ENCODE data around the gene ZNF689. TPM values are rescaled to one million over a fixed set of nuclear protein-coding genes. Genes with fewer than 3 reads are reported as not detected.

The ZNF689 gene
- total and polyA plus RNA-seq, 2 of the 13 experiments (the other 11 are each of a cell fraction or from before 2014, with no cell fraction given) = 9.7 to 19.5 TPM

- TF ChIP-seq, protein P1, sequence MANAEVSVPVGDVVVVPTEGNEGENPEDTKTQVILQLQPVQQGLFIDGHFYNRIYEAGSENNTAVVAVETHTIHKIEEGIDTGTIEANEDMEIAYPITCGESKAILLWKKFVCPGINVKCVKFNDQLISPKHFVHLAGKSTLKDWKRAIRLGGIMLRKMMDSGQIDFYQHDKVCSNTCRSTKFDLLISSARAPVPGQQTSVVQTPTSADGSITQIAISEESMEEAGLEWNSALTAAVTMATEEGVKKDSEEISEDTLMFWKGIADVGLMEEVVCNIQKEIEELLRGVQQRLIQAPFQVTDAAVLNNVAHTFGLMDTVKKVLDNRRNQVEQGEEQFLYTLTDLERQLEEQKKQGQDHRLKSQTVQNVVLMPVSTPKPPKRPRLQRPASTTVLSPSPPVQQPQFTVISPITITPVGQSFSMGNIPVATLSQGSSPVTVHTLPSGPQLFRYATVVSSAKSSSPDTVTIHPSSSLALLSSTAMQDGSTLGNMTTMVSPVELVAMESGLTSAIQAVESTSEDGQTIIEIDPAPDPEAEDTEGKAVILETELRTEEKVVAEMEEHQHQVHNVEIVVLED (CRISPR knock-in tag; IDR thresholded peaks at IDR 0.05; ENCODE audit: borderline replicate concordance) = peak; percentile 89
- TF ChIP-seq SP4 (CRISPR knock-in tag; IDR thresholded peaks at IDR 0.05) (peak; percentile 77), GPN1 (CRISPR knock-in tag; IDR thresholded peaks at IDR 0.05; ENCODE audit: borderline replicate concordance) (peak; percentile 89; the same call in 1 of the 2 replicates), ATF2 (CRISPR knock-in tag; IDR thresholded peaks at IDR 0.05) (peak; percentile 90), ZSCAN20 (CRISPR knock-in tag; IDR thresholded peaks at IDR 0.05; ENCODE audit: borderline replicate concordance) (peak; percentile 94), SP5 (CRISPR knock-in tag; IDR thresholded peaks at IDR 0.05; ENCODE audit: borderline replicate concordance, low read depth) (no peak), NR2F1 (CRISPR knock-in tag; IDR thresholded peaks at IDR 0.05) (peak; percentile 24 to 67; a peak in 3 of 4 replicates), ZNF558 (CRISPR knock-in tag; IDR thresholded peaks at IDR 0.05; ENCODE audit: borderline replicate concordance) (peak; percentile 62; the same call in 1 of the 2 replicates), ZBTB1 (CRISPR knock-in tag; IDR thresholded peaks at IDR 0.05; ENCODE audit: borderline replicate concordance) (peak; percentile 59; the same call in 1 of the 2 replicates), EP300 (IDR thresholded peaks at IDR 0.05; ENCODE audit: low read depth in 2 of 2, low read length in 2 of 2) (peak; percentile 26 to 33; a peak in 1 of 4 replicates), EP300 (CRISPR knock-in tag; IDR thresholded peaks at IDR 0.05; ENCODE audit: borderline replicate concordance) (peak; percentile 14; the same call in 1 of the 2 replicates), ZC3H4 (CRISPR knock-in tag; IDR thresholded peaks at IDR 0.05; ENCODE audit: borderline replicate concordance) (peak; percentile 95), HCFC1 (IDR thresholded peaks at IDR 0.05; ENCODE audit: low read depth, low read length) (peak; percentile 95), SRF (IDR thresholded peaks at IDR 0.05; ENCODE audit: low read depth, low read length) (peak; percentile 47; the same call in 1 of the 2 replicates), PCBP2 (optimal IDR thresholded peaks at IDR 0.05; ENCODE audit: low read depth, low read length, poor library complexity, severe bottlenecking) (no peak), KDM5A (IDR thresholded peaks at IDR 0.05; ENCODE audit: borderline replicate concordance, low read length) (peak; percentile 85; the same call in 1 of the 2 replicates), KDM5B (CRISPR knock-in tag; IDR thresholded peaks at IDR 0.05; ENCODE audit: borderline replicate concordance) (peak; percentile 96), ZNF224 (CRISPR knock-in tag; IDR thresholded peaks at IDR 0.05) (peak; percentile 88)
- TF ChIP-seq, protein P2, sequence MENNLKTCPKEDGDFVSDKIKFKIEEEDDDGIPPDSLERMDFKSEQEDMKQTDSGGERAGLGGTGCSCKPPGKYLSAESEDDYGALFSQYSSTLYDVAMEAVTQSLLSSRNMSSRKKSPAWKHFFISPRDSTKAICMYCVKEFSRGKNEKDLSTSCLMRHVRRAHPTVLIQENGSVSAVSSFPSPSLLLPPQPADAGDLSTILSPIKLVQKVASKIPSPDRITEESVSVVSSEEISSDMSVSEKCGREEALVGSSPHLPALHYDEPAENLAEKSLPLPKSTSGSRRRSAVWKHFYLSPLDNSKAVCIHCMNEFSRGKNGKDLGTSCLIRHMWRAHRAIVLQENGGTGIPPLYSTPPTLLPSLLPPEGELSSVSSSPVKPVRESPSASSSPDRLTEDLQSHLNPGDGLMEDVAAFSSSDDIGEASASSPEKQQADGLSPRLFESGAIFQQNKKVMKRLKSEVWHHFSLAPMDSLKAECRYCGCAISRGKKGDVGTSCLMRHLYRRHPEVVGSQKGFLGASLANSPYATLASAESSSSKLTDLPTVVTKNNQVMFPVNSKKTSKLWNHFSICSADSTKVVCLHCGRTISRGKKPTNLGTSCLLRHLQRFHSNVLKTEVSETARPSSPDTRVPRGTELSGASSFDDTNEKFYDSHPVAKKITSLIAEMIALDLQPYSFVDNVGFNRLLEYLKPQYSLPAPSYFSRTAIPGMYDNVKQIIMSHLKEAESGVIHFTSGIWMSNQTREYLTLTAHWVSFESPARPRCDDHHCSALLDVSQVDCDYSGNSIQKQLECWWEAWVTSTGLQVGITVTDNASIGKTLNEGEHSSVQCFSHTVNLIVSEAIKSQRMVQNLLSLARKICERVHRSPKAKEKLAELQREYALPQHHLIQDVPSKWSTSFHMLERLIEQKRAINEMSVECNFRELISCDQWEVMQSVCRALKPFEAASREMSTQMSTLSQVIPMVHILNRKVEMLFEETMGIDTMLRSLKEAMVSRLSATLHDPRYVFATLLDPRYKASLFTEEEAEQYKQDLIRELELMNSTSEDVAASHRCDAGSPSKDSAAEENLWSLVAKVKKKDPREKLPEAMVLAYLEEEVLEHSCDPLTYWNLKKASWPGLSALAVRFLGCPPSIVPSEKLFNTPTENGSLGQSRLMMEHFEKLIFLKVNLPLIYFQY (CRISPR knock-in tag; IDR thresholded peaks at IDR 0.05; ENCODE audit: borderline replicate concordance) = peak; percentile 91; the same call in 1 of the 2 replicates
Measured at GRCh38 chr16:30609926-30610839, at the start of gene ZNF689 (continued).

Data from HepG2 (cell line).